ENCODE measurements around the gene MIAT. TPM values are rescaled to one million over a fixed set of nuclear protein-coding genes. Genes with fewer than 3 reads are reported as not detected.

Gene MIAT
- total and polyA plus RNA-seq, 2 donors (not counting 3 experiments of a cell fraction or from before 2014, with no cell fraction given) = 0.03 to 0.80 TPM

GRCh38 chr22:26643418-26644100 lies 13.8 kb upstream of the MIAT start:
- Histone ChIP-seq H3K4me2 (ENCODE audit: insufficient read depth, low read length) (no peak overlapping the region), H4K20me1 (replicated peaks; ENCODE audit: control insufficient read depth, extremely low read depth, insufficient read depth, low read length) (no peaks in the 10 kb centered on the region), H3K4me3 (replicated peaks in 1 of 3; ENCODE audit: insufficient read depth in 1 of 3, low read depth in 1 of 3, low read length in 3 of 3) (no peak overlapping the region), H3K9me1 (replicated peaks; ENCODE audit: control insufficient read depth, extremely low read depth, insufficient read depth, low read length) (no peaks in the 10 kb centered on the region), H3K27ac (ENCODE audit: insufficient read depth, low read depth, low read length) (no peak overlapping the region), H3K79me2 (ENCODE audit: control insufficient read depth, insufficient read depth, low read length) (no peaks in the 10 kb centered on the region), H3K36me3 (ENCODE audit: control insufficient read depth in 2 of 2, extremely low read depth in 1 of 2, insufficient read depth in 2 of 2, low read length in 2 of 2) (no peaks in the 10 kb centered on the region), H3K27me3 (ENCODE audit: control insufficient read depth in 2 of 2, insufficient read depth in 2 of 2, low read length in 2 of 2) (peaks cover 5 to 10% of the 10 kb centered on the region in 2 experiments), H3K9me3 (replicated peaks; ENCODE audit: control insufficient read depth, insufficient read depth, low read length) (no peaks in the 10 kb centered on the region), H3K4me1 (ENCODE audit: control insufficient read depth, extremely low read depth, insufficient read depth, low read length) (peaks cover 7% of the 10 kb centered on the region), H3K9ac (replicated peaks; ENCODE audit: extremely low read depth, insufficient read depth, low read length) (no peak overlapping the region), H2AFZ (ENCODE audit: low read depth, low read length) (no peak overlapping the region)
- TF ChIP-seq GATA2 (IDR thresholded peaks at IDR 0.05; ENCODE audit: insufficient read depth, insufficient read length, low read depth, low read length) (no peak), CTCF (IDR thresholded peaks at IDR 0.05; ENCODE audit: extremely low read depth in 1 of 2, insufficient read depth in 1 of 2, low read depth in 1 of 2, low read length in 2 of 2) (no peak), JUN (IDR thresholded peaks at IDR 0.05; ENCODE audit: borderline replicate concordance, insufficient read depth, insufficient read length, low read depth) (no peak)
- intact Hi-C loops (cut with micrococcal nuclease) = no loop called here
- dilution Hi-C loops (cut with MboI; ENCODE audit: extremely low pct_ligation_motif_present, low sequenced_read_pairs) = no loop called here
- BruUV-seq (replicated peaks) = no TSS peak
- CTCF ChIA-PET = interaction anchor here (0.6 to 1.0 kb wide), 2 partner anchors 74 to 129 kb away, joined by 3 read pairs; no protein-coding TSS in a partner anchor
- FAIRE-seq (no peak), DNase-seq (ENCODE audit: low read depth, low spot score) (no peak)
- POLR2A ChIA-PET = interaction anchor here (0.6 kb wide), 1 partner anchor 100 kb away, joined by 5 read pairs; no protein-coding TSS in a partner anchor

- no peaks in the 10 kb centered on the region for H3K79me2 ChIP-seq (ENCODE audit: control insufficient read depth, insufficient read depth, low read length)
- no peaks in the 10 kb centered on the region for H3K9me3 ChIP-seq (replicated peaks; ENCODE audit: control insufficient read depth, insufficient read depth, low read length)
- no peak overlapping the region for H2AFZ ChIP-seq (ENCODE audit: low read depth, low read length)
- H3K9ac ChIP-seq (replicated peaks; ENCODE audit: extremely low read depth, insufficient read depth, low read length) = no peak overlapping the region
- peaks cover 20 to 23% of the 10 kb centered on the region in 2 experiments for H3K27me3 ChIP-seq (ENCODE audit: control insufficient read depth in 2 of 2, insufficient read depth in 2 of 2, low read length in 2 of 2)
- intact Hi-C loops (cut with micrococcal nuclease) (no loop called here), dilution Hi-C loops (cut with MboI; ENCODE audit: extremely low pct_ligation_motif_present, low sequenced_read_pairs) (no loop called here)
- no TSS peak for BruUV-seq (replicated peaks)
- FAIRE-seq (no peak), DNase-seq (ENCODE audit: low read depth, low spot score) (no peak)
- POLR2A ChIA-PET = no interaction called here
- H3K36me3 ChIP-seq (ENCODE audit: control insufficient read depth in 2 of 2, extremely low read depth in 1 of 2, insufficient read depth in 2 of 2, low read length in 2 of 2) = no peaks in the 10 kb centered on the region
- TF ChIP-seq CTCF (IDR thresholded peaks at IDR 0.05; ENCODE audit: extremely low read depth in 1 of 2, insufficient read depth in 1 of 2, low read depth in 1 of 2, low read length in 2 of 2) = no peak
- no peak for TF ChIP-seq MAX (IDR thresholded peaks at IDR 0.05; ENCODE audit: insufficient read depth, insufficient read length)
- TF ChIP-seq MYC (IDR thresholded peaks at IDR 0.05; ENCODE audit: low read depth, low read length) = no peak
- no peak for TF ChIP-seq GATA2 (IDR thresholded peaks at IDR 0.05; ENCODE audit: insufficient read depth, insufficient read length, low read depth, low read length)
- no peak for TF ChIP-seq EZH2 (IDR thresholded peaks at IDR 0.05; ENCODE audit: borderline replicate concordance, low read depth, low read length, severe bottlenecking)
- TF ChIP-seq POLR2AphosphoS5 (IDR thresholded peaks at IDR 0.05; ENCODE audit: insufficient read depth, low read depth, low read length) = no peak
- TF ChIP-seq JUN (IDR thresholded peaks at IDR 0.05; ENCODE audit: borderline replicate concordance, insufficient read depth, insufficient read length, low read depth) = no peak
- TF ChIP-seq FOS (IDR thresholded peaks at IDR 0.05; ENCODE audit: borderline replicate concordance, insufficient read depth, low read length) = no peak
- TF ChIP-seq POLR2A (IDR thresholded peaks at IDR 0.05; ENCODE audit: low read depth, low read length) = no peak
- no peaks in the 10 kb centered on the region for H3K9me1 ChIP-seq (replicated peaks; ENCODE audit: control insufficient read depth, extremely low read depth, insufficient read depth, low read length)
- no peaks in the 10 kb centered on the region for H4K20me1 ChIP-seq (replicated peaks; ENCODE audit: control insufficient read depth, extremely low read depth, insufficient read depth, low read length)
- H3K4me2 ChIP-seq (ENCODE audit: insufficient read depth, low read length) = no peak overlapping the region
- no peak overlapping the region for H3K27ac ChIP-seq (ENCODE audit: insufficient read depth, low read depth, low read length)
- H3K4me1 ChIP-seq (ENCODE audit: control insufficient read depth, extremely low read depth, insufficient read depth, low read length) = peaks cover 7% of the 10 kb centered on the region
- CTCF ChIA-PET = interaction anchor here (1.1 kb wide), 1 partner anchor 286 kb away, joined by 3 read pairs; no protein-coding TSS in a partner anchor
- no peak overlapping the region for H3K4me3 ChIP-seq (replicated peaks in 1 of 3; ENCODE audit: insufficient read depth in 1 of 3, low read depth in 1 of 3, low read length in 3 of 3)
Observed at GRCh38 chr22:26646158-26646557, 11.2 kb upstream of the MIAT start.
